Stomach (tissue), 9 donors: ENCODE data around the gene TXNRD3. TPM values are rescaled to one million over a fixed set of nuclear protein-coding genes. Genes with fewer than 3 reads are reported as not detected.

Experiments
- DNase-seq, 2 donors: peaks; one replicate each; pipeline versions ENCODE4 v3.0.0 to v3.0.0-alpha.2; 2013 to 2019
- H3K27ac ChIP-seq, 5 donors: fragments of 200-600 bp in 4 of 5; sonication (generic) in 4 of 5; one replicate each; pipeline ENCODE4 v1.5.1; 2013 to 2019; ENCODE audit warnings: mild to moderate bottlenecking in 1 of 5, moderate library complexity in 1 of 5
- H3K27me3 ChIP-seq, 3 donors: fragments of 200-600 bp; sonication (generic); one replicate each; pipeline ENCODE4 v1.5.1; 2017 to 2019; ENCODE audit warnings: mixed run types in 1 of 3
- H3K36me3 ChIP-seq, 4 donors: fragments of 200-600 bp; sonication (generic); 1 replicate in 3 of 4; 2 replicates in 1 of 4; pipeline ENCODE4 v1.5.1; 2016 to 2019
- H3K4me1 ChIP-seq, 4 donors: fragments of 200-600 bp; sonication (generic); one replicate each; pipeline ENCODE4 v1.5.1; 2016 to 2019
- H3K4me3 ChIP-seq, 4 donors: fragments of 200-600 bp; sonication (generic) in 3 of 4; one replicate each; pipeline ENCODE4 v1.5.1; 2016 to 2019; ENCODE audit warnings: mild to moderate bottlenecking in 1 of 4
- H3K9me3 ChIP-seq, 4 donors: fragments of 200-600 bp; sonication (generic); one replicate each; pipeline ENCODE4 v1.5.1; 2016 to 2019
- EP300 ChIP-seq: sonication (generic); formaldehyde crosslinking; IDR thresholded peaks from one replicate; pipeline ENCODE4 v1.6.1; 2017; ENCODE audit warnings: antibody characterized with exemption
- POLR2A ChIP-seq, 4 donors: fragments of 450-650 bp; IDR thresholded peaks; one replicate each; pipeline ENCODE4 v1.6.1; 2016; ENCODE audit warnings: antibody characterized with exemption in 4 of 4, control low read depth in 2 of 4, mild to moderate bottlenecking in 1 of 4, moderate library complexity in 1 of 4
- POLR2AphosphoS5 ChIP-seq, 3 donors: sonication (generic); formaldehyde crosslinking; IDR thresholded peaks; one replicate each; pipeline ENCODE4 v1.6.1; 2016; ENCODE audit warnings: antibody characterized with exemption in 3 of 3
- WGBS, 5 donors: extraction: QIAGEN DNeasy Blood & Tissue Kit in 3 of 5; methylation state at CpG; one replicate each; pipeline versions ENCODE4 v1.1.5 to v1.1.7; 2013 to 2018; 5-methylcytosine and 5-hydroxymethylcytosine counted together
- intact Hi-C: fragments of 100-400 bp; cut with DNase I; formaldehyde crosslinking; loops from one replicate; pipeline ENCODE4 v1.15.1; 2023; ENCODE audit warnings: low total_unique reads
- polyA plus RNA-seq, 3 donors: library from polyadenylated mRNA; stranded (reverse); fragments of 200-250 nt; gene quantifications; one replicate each; pipeline ENCODE4 v1.2.3, GENCODE V29; 2013
- total RNA-seq, 5 donors: library from RNA; depleted of rRNA; stranded (reverse); fragments of >200 nt; gene quantifications; one replicate each; pipeline versions ENCODE4 v1.1.0 to v1.2.3, GENCODE V29; 2014 to 2016
- TF ChIP-seq, protein P1 (sequence below), 7 experiments: fragments of 450-650 bp in 4 of 7; fragments of 200-600 bp in 3 of 7; sonication (generic) in 3 of 7; IDR thresholded peaks; one replicate each; pipeline ENCODE4 v1.5.1; 2016 to 2019; ENCODE audit warnings: antibody characterized with exemption in 7 of 7, control low read depth in 2 of 7, mild to moderate bottlenecking in 1 of 7
- donor health status: healthy with polysubstance abuse.
- donor health status: Bipolar disorder and iron deficiency.
- donor health status: healthy.

TXNRD3 gene
- total and polyA plus RNA-seq, 8 donors: 0.58 to 62.3 (median 9.5) TPM

DNA sequence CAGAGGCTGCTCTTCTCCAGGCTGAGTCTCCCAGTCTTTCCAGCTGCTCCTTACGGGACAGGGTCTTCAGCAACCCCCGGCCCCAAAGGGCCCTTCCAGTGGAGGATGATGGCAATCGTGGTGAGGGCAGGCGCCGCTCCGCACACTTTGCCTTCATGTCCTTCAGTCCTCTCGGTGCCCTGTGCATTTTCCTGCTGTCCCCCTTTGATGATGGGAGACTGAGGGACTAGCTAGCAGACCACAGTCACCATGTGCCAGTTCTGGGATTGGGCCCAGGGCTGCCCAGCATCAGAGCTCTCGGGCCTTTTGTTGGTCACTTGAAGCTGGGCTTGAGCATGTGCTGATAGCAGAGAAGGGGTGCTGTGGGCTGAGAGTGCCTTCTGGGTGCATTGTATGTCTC is 8.8 kb upstream of the TXNRD3 start:
- Histone ChIP-seq H3K27ac (no peak overlapping the region), H3K27me3 (peaks cover 0 to 59% (median 20%) of the 10 kb centered on the region in 3 donors), H3K9me3 (peaks cover 0 to under 1% (median 0%) of the 10 kb centered on the region in 4 donors), H3K4me3 (no peak overlapping the region), H3K4me1 (no peaks in the 10 kb centered on the region), H3K36me3 (no peaks in the 10 kb centered on the region)
- DNase-seq: no peak
- TF ChIP-seq POLR2A (IDR thresholded peaks at IDR 0.05): no peak
- no peak for TF ChIP-seq EP300
- WGBS, 5 donors: 83 to 91% (median 89%) methylated on average over 6 to 8 of the region's 8 CpGs
- intact Hi-C loops: no loop called here

DNA sequence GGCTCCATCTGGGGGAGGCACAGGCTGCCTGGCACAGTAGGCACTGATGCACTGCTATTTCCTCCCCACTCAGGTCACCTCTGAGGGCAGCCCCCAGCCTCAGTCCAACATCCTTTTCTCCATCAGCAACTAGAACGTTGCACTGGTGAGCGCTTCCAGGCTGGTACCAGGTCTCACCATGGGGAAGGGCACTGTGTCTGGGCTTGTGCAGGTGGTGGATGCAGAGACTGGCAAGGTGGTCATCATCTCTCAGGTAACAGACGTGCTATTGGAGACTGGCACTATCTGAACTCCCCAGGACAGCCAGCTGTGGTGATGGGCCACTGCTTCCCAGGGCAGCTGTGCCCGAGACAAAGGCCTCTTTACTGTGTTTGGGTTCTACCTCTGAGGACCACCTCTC is 8.3 kb upstream of the TXNRD3 start:
- TF ChIP-seq POLR2AphosphoS5 (IDR thresholded peaks at IDR 0.05) (no peak), POLR2A (IDR thresholded peaks at IDR 0.05) (no peak), EP300 (no peak)
- TF ChIP-seq, protein P1, sequence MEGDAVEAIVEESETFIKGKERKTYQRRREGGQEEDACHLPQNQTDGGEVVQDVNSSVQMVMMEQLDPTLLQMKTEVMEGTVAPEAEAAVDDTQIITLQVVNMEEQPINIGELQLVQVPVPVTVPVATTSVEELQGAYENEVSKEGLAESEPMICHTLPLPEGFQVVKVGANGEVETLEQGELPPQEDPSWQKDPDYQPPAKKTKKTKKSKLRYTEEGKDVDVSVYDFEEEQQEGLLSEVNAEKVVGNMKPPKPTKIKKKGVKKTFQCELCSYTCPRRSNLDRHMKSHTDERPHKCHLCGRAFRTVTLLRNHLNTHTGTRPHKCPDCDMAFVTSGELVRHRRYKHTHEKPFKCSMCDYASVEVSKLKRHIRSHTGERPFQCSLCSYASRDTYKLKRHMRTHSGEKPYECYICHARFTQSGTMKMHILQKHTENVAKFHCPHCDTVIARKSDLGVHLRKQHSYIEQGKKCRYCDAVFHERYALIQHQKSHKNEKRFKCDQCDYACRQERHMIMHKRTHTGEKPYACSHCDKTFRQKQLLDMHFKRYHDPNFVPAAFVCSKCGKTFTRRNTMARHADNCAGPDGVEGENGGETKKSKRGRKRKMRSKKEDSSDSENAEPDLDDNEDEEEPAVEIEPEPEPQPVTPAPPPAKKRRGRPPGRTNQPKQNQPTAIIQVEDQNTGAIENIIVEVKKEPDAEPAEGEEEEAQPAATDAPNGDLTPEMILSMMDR (IDR thresholded peaks at IDR 0.05): no peak
- H3K27me3 ChIP-seq: peaks cover 0 to 64% (median 20%) of the 10 kb centered on the region in 3 donors
- no peak overlapping the region for H3K27ac ChIP-seq
- DNase-seq: no peak
- H3K36me3 ChIP-seq: no peaks in the 10 kb centered on the region
- H3K9me3 ChIP-seq: peaks cover 0 to 5% (median 0%) of the 10 kb centered on the region in 4 donors
- 66 to 78% (median 75%) methylated on average over 3 to 4 of the region's 4 CpGs for WGBS, 5 donors
- no peaks in the 10 kb centered on the region for H3K4me1 ChIP-seq
- H3K4me3 ChIP-seq: no peak overlapping the region
- intact Hi-C loops: no loop called here

DNA sequence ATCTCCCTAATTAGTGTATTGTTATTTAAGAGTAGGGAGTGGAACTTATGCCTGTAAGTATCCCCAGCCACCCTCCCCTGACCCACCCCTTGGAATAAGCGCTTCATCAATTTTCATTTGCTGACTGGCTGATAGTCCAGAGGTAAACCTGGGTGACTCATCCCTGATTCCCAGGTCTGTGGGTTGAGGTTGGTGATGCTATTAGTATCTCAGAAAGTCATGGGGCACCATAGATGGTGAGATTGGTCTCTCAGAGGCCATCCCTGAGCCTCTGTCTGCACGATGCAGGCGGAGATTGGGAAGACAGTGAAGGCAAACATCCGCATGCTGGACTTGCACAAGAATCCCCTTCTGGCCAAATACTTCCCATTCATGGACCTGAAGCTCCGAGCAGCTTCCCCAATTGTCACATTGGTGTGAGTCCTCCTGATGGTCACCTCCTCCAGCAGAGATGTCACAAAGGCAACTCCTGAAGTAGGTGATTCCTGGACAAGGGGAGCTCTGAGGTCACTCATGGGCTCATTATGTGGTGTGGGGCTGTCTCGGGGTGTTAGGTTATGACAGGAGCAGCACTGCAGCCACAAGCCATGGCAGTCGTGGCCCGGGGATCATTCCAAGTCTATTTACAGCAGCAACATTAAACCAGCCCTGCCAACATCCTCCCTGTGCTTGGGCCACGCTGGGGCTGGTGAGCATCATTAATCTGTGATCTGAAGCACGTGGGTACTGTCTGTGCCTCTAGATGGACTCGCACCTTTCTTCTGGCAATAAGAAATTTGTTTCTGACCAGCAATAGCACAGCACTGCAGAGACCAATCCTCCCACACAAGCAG is 6.8 kb upstream of the TXNRD3 start:
- TF ChIP-seq POLR2AphosphoS5 (IDR thresholded peaks at IDR 0.05) (no peak), POLR2A (IDR thresholded peaks at IDR 0.05) (no peak), EP300 (no peak)
- TF ChIP-seq, protein P1 (IDR thresholded peaks at IDR 0.05): no peak
- intact Hi-C loops: no loop called here
- Histone ChIP-seq H3K36me3 (no peaks in the 10 kb centered on the region), H3K9me3 (peaks cover 0 to 5% (median 0%) of the 10 kb centered on the region in 4 donors), H3K4me1 (no peaks in the 10 kb centered on the region), H3K27ac (no peak overlapping the region), H3K27me3 (peaks cover 0 to 69% (median 20%) of the 10 kb centered on the region in 3 donors), H3K4me3 (no peak overlapping the region)
- DNase-seq: no peak
- WGBS, 5 donors: 75 to 84% (median 77%) methylated on average over 10 to 11 of the region's 11 CpGs

- H3K4me3 ChIP-seq: no peak overlapping the region
- WGBS, 5 donors: 36 to 47% (median 43%) methylated on average over 15 to 19 of the region's 19 CpGs
- H3K9me3 ChIP-seq: peaks cover 0 to 5% (median 0%) of the 10 kb centered on the region in 4 donors
- peaks cover 0 to 56% (median 20%) of the 10 kb centered on the region in 3 donors for H3K27me3 ChIP-seq
- H3K36me3 ChIP-seq: no peaks in the 10 kb centered on the region
- H3K4me1 ChIP-seq: peaks cover 0 to 5% (median 3%) of the 10 kb centered on the region in 4 donors
- no peak overlapping the region for H3K27ac ChIP-seq
- DNase-seq: no peak
- intact Hi-C loops: no loop called here
- TF ChIP-seq POLR2A (IDR thresholded peaks at IDR 0.05): no peak
- no peak for TF ChIP-seq POLR2AphosphoS5 (IDR thresholded peaks at IDR 0.05)
- TF ChIP-seq, protein P1 (IDR thresholded peaks at IDR 0.05): no peak
- TF ChIP-seq EP300: no peak
Observed at GRCh38 chr3:126659915-126660886, 5.3 kb upstream of the TXNRD3 start.
